NB4 (cell line): ENCODE results near the gene CFAP92.

ENCODE experiments used
- MYC ChIP-seq: IDR thresholded peaks from 2 replicates; pipeline ENCODE4 v1.6.1; 2011; ENCODE audit warnings: low read depth, low read length
- POLR2A ChIP-seq: IDR thresholded peaks from 2 replicates; pipeline ENCODE4 v1.6.1; 2011; ENCODE audit warnings: mild to moderate bottlenecking; ENCODE audit not compliant: insufficient read length; ENCODE audit errors: extremely low read depth
- TF ChIP-seq, protein P1 (sequence below): IDR thresholded peaks from one replicate; pipeline ENCODE4 v1.5.1; 2012; ENCODE audit warnings: low read depth, low read length
- TF ChIP-seq, protein P2 (sequence below): IDR thresholded peaks from 2 replicates; pipeline ENCODE4 v1.6.1; 2011; ENCODE audit warnings: low read depth, low read length

DNA sequence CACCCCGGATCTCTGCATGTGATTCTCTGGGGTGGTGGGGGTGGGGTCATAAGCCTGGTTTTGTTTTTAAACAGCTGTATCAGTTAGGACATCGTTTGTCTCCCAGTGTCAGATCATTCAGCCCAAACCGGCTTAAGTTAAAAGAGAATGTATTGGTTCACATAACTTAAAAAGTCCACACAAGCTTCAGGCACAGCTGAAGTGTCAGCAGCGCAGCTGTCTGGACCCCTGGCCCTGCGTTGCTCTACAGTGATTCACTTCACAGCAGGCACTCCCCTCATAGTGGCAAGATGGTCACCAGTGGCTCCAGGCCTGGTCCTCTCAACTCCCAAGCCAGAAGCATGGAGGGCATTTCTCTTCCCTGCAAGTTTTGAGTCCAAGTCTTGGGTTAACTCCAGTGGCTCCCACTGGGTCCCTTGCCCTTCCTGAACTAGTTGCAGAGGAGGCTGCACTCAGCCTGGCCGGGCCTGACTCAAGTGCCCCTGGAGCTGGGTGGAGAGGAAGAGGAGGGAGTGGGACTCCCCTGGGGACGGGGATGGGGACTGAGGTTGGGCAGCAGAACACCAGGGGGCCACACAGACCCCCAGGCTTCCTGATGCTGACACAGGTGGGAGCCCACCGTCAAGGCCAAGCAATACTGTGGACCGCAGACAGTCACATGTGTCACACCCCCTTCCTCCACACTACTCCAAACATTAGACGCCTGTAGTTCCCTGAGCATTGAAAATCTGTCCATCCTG is 37.8 kb upstream of the CFAP92 start:
- TF ChIP-seq MYC (no peak), POLR2A (no peak)
- TF ChIP-seq, protein P1, sequence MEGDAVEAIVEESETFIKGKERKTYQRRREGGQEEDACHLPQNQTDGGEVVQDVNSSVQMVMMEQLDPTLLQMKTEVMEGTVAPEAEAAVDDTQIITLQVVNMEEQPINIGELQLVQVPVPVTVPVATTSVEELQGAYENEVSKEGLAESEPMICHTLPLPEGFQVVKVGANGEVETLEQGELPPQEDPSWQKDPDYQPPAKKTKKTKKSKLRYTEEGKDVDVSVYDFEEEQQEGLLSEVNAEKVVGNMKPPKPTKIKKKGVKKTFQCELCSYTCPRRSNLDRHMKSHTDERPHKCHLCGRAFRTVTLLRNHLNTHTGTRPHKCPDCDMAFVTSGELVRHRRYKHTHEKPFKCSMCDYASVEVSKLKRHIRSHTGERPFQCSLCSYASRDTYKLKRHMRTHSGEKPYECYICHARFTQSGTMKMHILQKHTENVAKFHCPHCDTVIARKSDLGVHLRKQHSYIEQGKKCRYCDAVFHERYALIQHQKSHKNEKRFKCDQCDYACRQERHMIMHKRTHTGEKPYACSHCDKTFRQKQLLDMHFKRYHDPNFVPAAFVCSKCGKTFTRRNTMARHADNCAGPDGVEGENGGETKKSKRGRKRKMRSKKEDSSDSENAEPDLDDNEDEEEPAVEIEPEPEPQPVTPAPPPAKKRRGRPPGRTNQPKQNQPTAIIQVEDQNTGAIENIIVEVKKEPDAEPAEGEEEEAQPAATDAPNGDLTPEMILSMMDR: no peak
- TF ChIP-seq, protein P2, sequence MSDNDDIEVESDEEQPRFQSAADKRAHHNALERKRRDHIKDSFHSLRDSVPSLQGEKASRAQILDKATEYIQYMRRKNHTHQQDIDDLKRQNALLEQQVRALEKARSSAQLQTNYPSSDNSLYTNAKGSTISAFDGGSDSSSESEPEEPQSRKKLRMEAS: no peak
